Progenitor cell of endocrine pancreas (in vitro differentiated cells): ENCODE data around the gene TRPV4. TPM values are rescaled to one million over a fixed set of nuclear protein-coding genes. Genes with fewer than 3 reads are reported as not detected.
A peak's percentile ranks its signal among the peaks of the same experiment; 100 is the strongest.

ENCODE experiments used
- DNase-seq: peaks from one replicate; pipeline ENCODE4 v3.0.0; 2021; ENCODE audit warnings: low spot score; ENCODE audit not compliant: unreplicated experiment
- H3K27ac Mint-ChIP-seq: 2 replicates; pipeline ENCODE4 v1.8.0; 2021; ENCODE audit warnings: mild to moderate bottlenecking, moderate library complexity, mixed read lengths
- H3K27me3 Mint-ChIP-seq: 2 replicates; pipeline ENCODE4 v1.8.0; 2021; ENCODE audit warnings: mixed read lengths
- H3K36me3 Mint-ChIP-seq: 2 replicates; pipeline ENCODE4 v1.8.0; 2022; ENCODE audit warnings: mixed read lengths; ENCODE audit not compliant: insufficient read depth
- H3K4me1 Mint-ChIP-seq: 2 replicates; pipeline ENCODE4 v1.8.0; 2021; ENCODE audit warnings: low read depth, mixed read lengths
- H3K4me3 Mint-ChIP-seq: 2 replicates; pipeline ENCODE4 v1.8.0; 2021; ENCODE audit warnings: low read depth, mild to moderate bottlenecking, moderate library complexity, mixed read lengths
- H3K9me3 Mint-ChIP-seq: 2 replicates; pipeline ENCODE4 v1.8.0; 2021; ENCODE audit warnings: low read depth, mixed read lengths
- total RNA-seq: library from RNA; stranded (reverse); gene quantifications from 2 replicates; pipeline ENCODE4 v1.2.1, GENCODE V29; 2021
- TF ChIP-seq, protein P1 (sequence below): fragments of 200-600 bp; sonication (generic); IDR thresholded peaks from one replicate; pipeline ENCODE4 v1.5.0; 2021; ENCODE audit warnings: antibody characterized with exemption, mild to moderate bottlenecking; ENCODE audit not compliant: unreplicated experiment

The TRPV4 gene
- total RNA-seq, 1 donor from 2014 or later, result 5.2 TPM

- no peak for DNase-seq
- H3K36me3 Mint-ChIP-seq, result no peaks in the 10 kb centered on the region
- H3K27me3 Mint-ChIP-seq, result peaks cover 5% of the 10 kb centered on the region
- no peak overlapping the region for H3K27ac Mint-ChIP-seq
- no peaks in the 10 kb centered on the region for H3K9me3 Mint-ChIP-seq
- TF ChIP-seq, protein P1, sequence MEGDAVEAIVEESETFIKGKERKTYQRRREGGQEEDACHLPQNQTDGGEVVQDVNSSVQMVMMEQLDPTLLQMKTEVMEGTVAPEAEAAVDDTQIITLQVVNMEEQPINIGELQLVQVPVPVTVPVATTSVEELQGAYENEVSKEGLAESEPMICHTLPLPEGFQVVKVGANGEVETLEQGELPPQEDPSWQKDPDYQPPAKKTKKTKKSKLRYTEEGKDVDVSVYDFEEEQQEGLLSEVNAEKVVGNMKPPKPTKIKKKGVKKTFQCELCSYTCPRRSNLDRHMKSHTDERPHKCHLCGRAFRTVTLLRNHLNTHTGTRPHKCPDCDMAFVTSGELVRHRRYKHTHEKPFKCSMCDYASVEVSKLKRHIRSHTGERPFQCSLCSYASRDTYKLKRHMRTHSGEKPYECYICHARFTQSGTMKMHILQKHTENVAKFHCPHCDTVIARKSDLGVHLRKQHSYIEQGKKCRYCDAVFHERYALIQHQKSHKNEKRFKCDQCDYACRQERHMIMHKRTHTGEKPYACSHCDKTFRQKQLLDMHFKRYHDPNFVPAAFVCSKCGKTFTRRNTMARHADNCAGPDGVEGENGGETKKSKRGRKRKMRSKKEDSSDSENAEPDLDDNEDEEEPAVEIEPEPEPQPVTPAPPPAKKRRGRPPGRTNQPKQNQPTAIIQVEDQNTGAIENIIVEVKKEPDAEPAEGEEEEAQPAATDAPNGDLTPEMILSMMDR, result no peak
- H3K4me3 Mint-ChIP-seq, result no peak overlapping the region
- peaks cover 29% of the 10 kb centered on the region for H3K4me1 Mint-ChIP-seq
These were observed 91.8 kb downstream of the TRPV4 start for GRCh38 chr12:109741286-109741969.

GRCh38 chr12:109740694-109741245 lies 92.4 kb downstream of the TRPV4 start:
- Mint-ChIP-seq H3K36me3 (no peaks in the 10 kb centered on the region), H3K4me1 (peaks cover 29% of the 10 kb centered on the region), H3K27me3 (peaks cover 6% of the 10 kb centered on the region), H3K9me3 (no peaks in the 10 kb centered on the region), H3K4me3 (no peak overlapping the region), H3K27ac (no peak overlapping the region)
- DNase-seq, result no peak
- TF ChIP-seq, protein P1, result no peak

DNA sequence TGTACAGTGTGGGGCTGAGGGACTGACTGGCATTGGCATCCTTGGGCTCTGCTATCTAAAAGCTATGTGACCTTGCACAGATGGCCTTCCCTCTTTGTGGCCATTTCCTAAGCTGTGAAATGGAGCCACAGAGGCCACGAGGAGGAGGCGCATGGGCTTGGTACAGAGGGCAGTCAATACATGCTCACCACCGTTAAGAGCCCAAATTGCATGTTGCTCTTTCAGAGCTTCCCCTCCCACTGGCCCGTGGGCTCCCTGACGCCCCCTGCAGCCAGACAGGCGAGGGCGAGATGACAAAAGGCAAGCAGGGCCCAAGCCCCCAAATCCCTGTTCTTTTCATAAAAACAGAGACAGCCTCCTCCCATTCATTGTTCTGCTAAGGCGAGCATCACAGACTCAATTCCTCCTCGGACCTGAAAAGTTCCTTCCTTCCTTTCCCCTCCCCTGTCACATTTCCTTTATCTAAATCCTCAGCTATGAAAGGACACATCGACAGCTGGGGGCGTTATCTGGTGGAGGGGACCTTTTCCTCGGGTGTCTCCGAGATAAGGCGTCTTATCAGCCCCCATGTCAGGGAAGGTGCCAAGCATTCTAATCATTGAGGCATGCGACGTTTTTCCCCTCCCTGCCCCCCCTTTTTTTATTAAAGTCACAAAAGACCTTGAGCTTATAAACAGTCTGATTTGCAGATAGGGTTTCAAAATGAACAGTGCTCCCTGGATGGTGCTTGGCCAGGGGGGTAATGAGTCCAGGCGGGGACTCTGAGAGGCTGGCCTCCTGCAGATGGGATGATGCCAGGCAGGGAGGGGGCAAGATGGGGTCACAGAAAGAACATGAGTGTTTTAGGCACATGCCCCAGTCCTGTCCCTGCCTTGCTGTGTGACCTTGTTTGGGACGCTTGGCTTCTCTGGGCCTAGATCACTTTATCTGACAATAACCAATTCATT lies 93.2 kb downstream of the TRPV4 start:
- TF ChIP-seq, protein P1, result peak; percentile 49
- H3K27ac Mint-ChIP-seq, result no peak overlapping the region

GRCh38 chr12:109738878-109739665 lies 94.1 kb downstream of the TRPV4 start:
- no peak overlapping the region for H3K4me3 Mint-ChIP-seq
- no peak for DNase-seq
- TF ChIP-seq, protein P1, result no peak
- peaks cover 23% of the 10 kb centered on the region for H3K27me3 Mint-ChIP-seq
- H3K27ac Mint-ChIP-seq, result no peak overlapping the region
- H3K9me3 Mint-ChIP-seq, result no peaks in the 10 kb centered on the region
- H3K36me3 Mint-ChIP-seq, result no peaks in the 10 kb centered on the region
- H3K4me1 Mint-ChIP-seq, result peaks cover 31% of the 10 kb centered on the region

More for the DNA sequence above, 93.2 kb downstream of the TRPV4 start:
- no peak overlapping the region for H3K4me3 Mint-ChIP-seq
- peaks cover 29% of the 10 kb centered on the region for H3K4me1 Mint-ChIP-seq
- DNase-seq, result no peak
- peaks cover 14% of the 10 kb centered on the region for H3K27me3 Mint-ChIP-seq
- H3K9me3 Mint-ChIP-seq, result no peaks in the 10 kb centered on the region
- H3K36me3 Mint-ChIP-seq, result no peaks in the 10 kb centered on the region

- Mint-ChIP-seq H3K27ac (no peak overlapping the region), H3K9me3 (no peaks in the 10 kb centered on the region), H3K4me3 (no peak overlapping the region), H3K4me1 (peaks cover 31% of the 10 kb centered on the region), H3K27me3 (peaks cover 24% of the 10 kb centered on the region), H3K36me3 (no peaks in the 10 kb centered on the region)
- TF ChIP-seq, protein P1, result no peak
- peak; percentile 6 for DNase-seq
These were observed 95.0 kb downstream of the TRPV4 start for GRCh38 chr12:109738209-109738608.
